AG04449 (cell line): ENCODE data around the gene STAT6.
A peak's percentile ranks its signal among the peaks of the same experiment; 100 is the strongest.

Experiments
- CTCF ChIA-PET: fragments of 350-600 bp; formaldehyde crosslinking; extraction: SDS; loops from one replicate; lab custom pipeline; 2021; ENCODE audit warnings: antibody characterized with exemption; lab: Yijun Ruan, JAX
- POLR2A ChIA-PET: fragments of 400-600, 350-600 bp; formaldehyde crosslinking; extraction: SDS; loops from one replicate; lab custom pipeline; 2020; ENCODE audit warnings: antibody characterized with exemption, inconsistent platforms; lab: Yijun Ruan, JAX
- DNase-seq: peaks from one replicate; pipeline ENCODE4 v3.0.0-alpha.2; 2010; ENCODE audit warnings: low read depth, low spot score
- H3K4me3 ChIP-seq: 2 replicates; pipeline ENCODE4 v1.5.1; 2011; ENCODE audit warnings: low read depth, mild to moderate bottlenecking, control low read depth, low read length
- CTCF ChIP-seq: IDR thresholded peaks from one replicate; pipeline ENCODE4 v1.5.1; 2011; ENCODE audit warnings: mild to moderate bottlenecking, moderate library complexity, low read length, control low read depth, inconsistent platforms; ENCODE audit not compliant: insufficient read depth; ENCODE audit errors: missing control alignments

STAT6 gene

GRCh38 chr12:57110104-57111030 lies 795 bp downstream of the STAT6 start:
- TF ChIP-seq CTCF = peak; percentile 2
- peak overlapping the region; percentile 73 for H3K4me3 ChIP-seq
- POLR2A ChIA-PET = interaction anchor here (0.6 to 7.7 kb wide), 9 partner anchors 13 to 62 kb away, joined by 3 to 81 read pairs (median 17); partner anchors contain the start of genes LRP1, NAB2 and NEMP1
- no peak for DNase-seq
- CTCF ChIA-PET = interaction anchor here (0.6 to 13.0 kb wide), 19 partner anchors 14 to 140 kb away, joined by 3 to 218 read pairs (median 19); partner anchors contain the start of genes LRP1, NAB2, NEMP1 and STAC3

DNA sequence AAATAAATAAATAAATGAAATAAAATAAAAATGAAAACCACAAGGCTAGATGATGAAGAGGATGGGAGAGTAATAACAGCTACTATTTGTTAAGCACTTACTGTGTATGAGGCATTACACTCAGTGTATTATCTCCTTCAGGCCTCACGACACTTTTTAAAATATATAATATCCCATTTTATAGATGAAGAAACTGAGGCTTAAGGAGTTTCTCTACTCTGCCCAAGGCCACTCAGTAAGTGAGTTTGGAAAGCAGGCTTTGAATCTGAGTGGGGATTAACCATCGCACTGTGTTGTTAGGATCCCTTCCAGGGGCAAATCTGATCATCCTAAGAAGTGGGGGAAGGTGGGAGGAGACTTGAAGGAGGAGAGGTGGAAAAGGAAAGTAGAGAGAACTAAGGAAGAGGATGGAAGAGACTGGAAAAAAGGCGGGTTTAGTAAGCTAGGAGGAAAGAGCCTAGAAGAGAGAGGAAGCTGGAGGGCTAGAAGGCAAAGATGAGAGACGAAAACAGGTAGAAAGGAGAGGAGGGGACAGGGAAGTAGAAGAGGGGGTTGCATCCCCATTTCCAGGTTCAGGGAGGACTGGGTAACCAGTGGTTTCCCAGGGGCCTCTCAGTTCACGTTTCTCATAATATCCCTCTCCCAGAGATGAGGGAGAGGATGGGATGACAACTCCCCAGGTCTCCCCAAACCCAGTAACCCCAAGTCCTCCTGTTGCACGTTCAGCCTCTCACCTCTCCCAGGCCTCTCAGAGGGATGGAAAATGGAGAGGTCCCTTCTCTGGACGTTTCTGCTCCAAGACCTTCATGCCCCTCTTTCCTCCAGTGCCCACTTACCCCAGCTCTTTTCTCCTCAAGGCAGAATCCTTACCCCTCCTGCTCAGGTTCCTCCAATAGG lies 1.7 kb downstream of the STAT6 start:
- H3K4me3 ChIP-seq = peak overlapping the region; percentile 73
- ChIA-PET CTCF (interaction anchor here (0.6 to 13.0 kb wide), 9 partner anchors 14 to 104 kb away, joined by 3 to 218 read pairs (median 19); partner anchors contain the start of genes LRP1, NAB2 and ZBTB39), POLR2A (interaction anchor here (0.6 to 7.7 kb wide), 6 partner anchors 12 to 63 kb away, joined by 3 to 64 read pairs (median 12); partner anchors contain the start of genes LRP1 and NEMP1)
- TF ChIP-seq CTCF = no peak
- no peak for DNase-seq

DNA sequence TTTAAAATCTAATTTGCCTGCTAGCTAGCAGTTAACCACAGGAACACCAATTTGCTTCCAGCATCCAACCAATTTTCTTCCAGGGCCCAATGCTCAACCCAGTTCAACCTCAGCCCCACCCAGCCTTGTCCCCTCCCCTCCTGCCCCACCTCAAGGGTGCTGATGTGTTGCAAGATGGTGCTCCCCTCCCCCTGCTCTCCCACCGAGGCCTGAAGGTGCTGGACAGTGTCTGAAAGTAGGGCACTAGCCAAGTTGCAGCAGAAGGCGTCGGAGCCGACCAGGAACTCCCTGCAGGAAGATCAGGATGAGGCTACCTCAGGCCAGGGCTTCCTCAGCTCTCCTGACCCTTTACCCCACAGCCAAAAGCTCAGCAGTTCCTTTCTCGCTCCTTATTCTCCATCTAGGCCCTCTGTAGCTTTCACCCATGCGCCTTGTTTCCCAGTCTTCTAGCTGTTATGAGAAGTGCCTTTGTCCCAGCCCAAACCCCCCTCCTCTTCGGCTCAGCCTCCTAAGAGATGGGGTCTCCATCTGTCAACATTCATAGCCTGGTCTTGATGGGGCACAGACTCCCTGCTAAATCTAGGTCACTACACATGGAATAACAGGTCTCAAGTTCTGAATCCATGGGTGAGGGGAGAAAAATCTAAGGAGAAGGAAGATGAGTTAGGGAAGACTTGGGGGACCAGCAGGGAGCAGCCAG lies 3.6 kb downstream of the STAT6 start:
- no peak for TF ChIP-seq CTCF
- no peak for DNase-seq
- POLR2A ChIA-PET = interaction anchor here (1.0 to 7.7 kb wide), 3 partner anchors 10 to 14 kb away, joined by 5 to 64 read pairs (median 6); no protein-coding TSS in a partner anchor
- CTCF ChIA-PET = interaction anchor here (0.9 to 13.0 kb wide), 10 partner anchors 13 to 136 kb away, joined by 3 to 218 read pairs (median 4); partner anchors contain the start of genes NAB2 and SHMT2
- H3K4me3 ChIP-seq = no peak overlapping the region

DNA sequence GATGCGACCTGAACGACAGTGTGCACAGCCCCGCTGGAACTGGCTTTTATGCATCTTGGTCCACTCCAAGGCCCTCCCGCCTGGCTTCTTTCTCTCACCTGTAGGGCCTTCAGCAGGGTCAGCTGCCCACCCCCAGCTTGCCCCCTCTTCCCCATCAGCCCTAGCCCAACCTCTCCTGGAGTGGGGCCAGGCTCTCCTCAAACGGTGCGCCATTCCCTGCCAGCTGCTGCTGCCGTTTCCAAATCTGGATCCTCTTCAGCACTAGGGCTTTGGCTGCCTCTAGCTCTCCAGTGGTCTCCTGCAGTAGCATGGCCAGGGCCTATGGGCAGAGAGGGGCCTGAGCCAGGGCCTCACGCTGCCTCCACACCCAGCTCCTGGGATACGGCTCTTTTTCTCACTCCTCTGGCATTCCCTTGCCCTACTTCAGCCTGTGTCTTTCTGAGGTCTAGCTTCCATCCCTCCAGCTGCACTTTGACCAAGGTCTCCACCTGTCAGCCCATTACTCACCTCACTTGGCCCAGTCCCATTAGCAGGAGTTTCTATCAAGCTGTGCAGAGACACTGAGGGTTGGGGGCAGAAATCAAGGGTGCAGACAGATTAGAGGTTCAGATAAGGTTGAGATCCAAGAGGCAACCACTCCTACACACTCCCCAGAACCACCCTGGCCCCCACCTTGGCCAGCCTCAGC lies 5.0 kb downstream of the STAT6 start:
- CTCF ChIA-PET = interaction anchor here (1.0 to 13.0 kb wide), 8 partner anchors 12 to 136 kb away, joined by 3 to 218 read pairs (median 4); partner anchors contain the start of gene NAB2
- POLR2A ChIA-PET = interaction anchor here (1.0 to 7.7 kb wide), 3 partner anchors 9 to 15 kb away, joined by 5 to 64 read pairs (median 12); no protein-coding TSS in a partner anchor
- H3K4me3 ChIP-seq = no peak overlapping the region
- no peak for DNase-seq
- TF ChIP-seq CTCF = no peak
